Hippocampal formation (tissue), 2 donors: ENCODE measurements around the gene CHD9.
A peak's percentile ranks its signal among the peaks of the same experiment; 100 is the strongest.
"Not testable (repeated sequence)": the region's sequence is repeated elsewhere in the genome, so short reads cannot be mapped to it uniquely, and the experiment has no call there.

Source experiments
- DNase-seq, 2 donors: peaks; one replicate each; lab custom pipeline; 2025; lab: John Stamatoyannopoulos, UW

The CHD9 gene

DNA sequence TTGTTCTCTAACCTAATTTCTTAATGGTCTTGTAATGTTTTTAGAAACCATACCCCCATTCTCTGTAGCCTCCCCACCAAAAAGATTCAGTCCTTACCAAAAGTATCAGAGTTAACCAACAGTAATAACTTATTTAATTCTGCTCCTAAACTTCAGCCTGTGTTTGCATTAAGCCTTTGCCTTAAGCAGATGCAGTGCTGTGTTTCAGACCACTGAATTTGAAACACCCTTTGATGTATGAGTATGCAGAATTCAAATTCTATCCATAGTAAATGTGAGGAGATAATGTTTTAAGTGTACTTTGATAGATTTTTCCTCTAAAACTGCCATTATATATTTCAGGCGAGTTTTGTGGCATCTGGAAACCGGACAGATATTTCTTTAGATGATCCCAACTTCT, 207.9 kb downstream of the CHD9 start:
- DNase-seq: no peak

DNA sequence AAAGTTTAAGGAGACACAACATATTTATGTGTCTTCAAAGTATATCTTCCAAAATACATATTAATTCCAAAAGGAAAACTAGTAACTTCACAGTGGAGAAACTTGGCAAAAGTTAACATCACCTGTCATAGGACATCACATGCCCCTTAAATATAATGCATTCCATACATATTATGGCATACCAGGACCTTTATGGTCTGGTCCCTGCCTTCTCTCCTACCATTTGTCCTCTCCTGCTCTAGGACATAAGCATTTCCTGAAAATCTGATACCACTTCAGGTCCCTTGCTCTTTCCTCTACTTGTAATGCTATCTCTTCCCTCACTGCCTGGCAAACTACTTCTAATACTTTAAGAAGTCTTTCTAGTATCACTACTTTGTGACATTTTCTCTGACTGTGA, 211.4 kb downstream of the CHD9 start:
- no peak for DNase-seq

DNA sequence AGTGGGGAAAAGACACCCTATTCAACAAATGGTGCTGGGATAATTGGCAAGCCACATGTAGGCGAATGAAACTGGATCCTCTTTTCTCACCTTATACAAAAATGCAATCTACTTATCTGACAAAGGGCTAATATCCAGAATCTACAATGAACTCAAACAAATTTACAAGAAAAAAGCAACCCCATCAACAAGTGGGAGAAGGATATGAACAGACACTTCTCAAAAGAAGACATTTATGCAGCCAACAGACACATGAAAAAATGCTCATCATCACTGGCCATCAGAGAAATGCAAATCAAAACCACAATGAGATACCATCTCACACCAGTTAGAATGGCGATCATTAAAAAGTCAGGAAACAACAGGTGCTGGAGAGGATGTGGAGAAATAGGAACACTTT, 223.7 kb downstream of the CHD9 start:
- not testable (repeated sequence) for DNase-seq

DNA sequence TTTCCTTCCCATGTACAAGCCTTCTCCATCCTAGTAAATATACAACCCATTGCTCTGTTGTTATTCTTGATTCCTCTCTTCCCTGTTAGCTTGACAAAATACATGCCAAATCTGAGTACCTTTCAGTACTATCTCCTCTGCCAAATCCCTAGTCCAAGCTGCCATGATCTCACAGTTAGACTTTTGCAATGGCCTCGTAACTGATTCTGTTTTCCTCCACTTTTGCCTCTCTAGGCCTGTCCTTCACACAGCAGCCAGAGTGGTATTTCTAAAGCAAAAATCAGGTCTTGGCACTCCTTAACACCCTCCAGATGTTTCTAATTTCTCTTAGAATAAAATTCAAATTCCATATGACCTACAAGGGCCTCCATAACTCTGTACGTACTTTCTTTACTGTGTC, 226.5 kb downstream of the CHD9 start:
- DNase-seq: no peak

DNA sequence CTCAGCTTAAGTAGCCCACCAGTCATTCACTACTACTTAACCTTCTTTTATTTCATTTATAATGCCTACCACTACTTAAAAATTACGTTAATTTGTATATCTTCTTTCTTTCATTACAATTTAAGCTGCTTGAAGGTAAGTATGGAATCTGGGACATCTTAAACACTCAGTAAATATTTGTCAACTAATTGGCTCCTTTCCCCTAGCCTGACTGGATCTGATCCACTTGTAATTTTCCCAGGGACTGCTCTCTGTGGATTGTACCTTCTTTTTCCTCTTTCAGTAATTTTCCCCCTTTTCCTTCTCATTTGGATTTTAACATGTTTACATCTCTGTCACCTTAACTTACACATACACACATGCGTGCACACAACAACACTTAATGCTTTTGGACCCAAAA, 227.1 kb downstream of the CHD9 start:
- DNase-seq: no peak

DNA sequence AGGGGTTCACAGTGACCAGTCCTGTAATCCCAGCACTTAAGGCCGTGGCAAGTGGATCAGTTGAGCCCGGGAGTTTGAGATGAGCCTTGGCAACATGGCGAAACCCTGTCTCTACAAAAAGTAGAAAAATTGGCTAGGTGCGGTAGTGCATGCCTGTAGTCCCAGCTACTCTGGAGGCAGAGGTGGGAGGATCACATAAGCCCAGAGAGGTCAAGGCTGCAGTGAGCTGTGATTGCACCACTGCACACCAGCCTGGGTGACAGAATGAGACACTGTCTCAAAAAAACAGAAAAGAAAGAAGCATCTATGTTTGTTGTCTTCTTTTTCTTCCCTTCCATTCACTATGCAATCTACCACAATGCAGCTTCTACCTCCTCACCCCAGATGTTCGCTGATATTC, 227.5 kb downstream of the CHD9 start:
- DNase-seq: no peak

DNA sequence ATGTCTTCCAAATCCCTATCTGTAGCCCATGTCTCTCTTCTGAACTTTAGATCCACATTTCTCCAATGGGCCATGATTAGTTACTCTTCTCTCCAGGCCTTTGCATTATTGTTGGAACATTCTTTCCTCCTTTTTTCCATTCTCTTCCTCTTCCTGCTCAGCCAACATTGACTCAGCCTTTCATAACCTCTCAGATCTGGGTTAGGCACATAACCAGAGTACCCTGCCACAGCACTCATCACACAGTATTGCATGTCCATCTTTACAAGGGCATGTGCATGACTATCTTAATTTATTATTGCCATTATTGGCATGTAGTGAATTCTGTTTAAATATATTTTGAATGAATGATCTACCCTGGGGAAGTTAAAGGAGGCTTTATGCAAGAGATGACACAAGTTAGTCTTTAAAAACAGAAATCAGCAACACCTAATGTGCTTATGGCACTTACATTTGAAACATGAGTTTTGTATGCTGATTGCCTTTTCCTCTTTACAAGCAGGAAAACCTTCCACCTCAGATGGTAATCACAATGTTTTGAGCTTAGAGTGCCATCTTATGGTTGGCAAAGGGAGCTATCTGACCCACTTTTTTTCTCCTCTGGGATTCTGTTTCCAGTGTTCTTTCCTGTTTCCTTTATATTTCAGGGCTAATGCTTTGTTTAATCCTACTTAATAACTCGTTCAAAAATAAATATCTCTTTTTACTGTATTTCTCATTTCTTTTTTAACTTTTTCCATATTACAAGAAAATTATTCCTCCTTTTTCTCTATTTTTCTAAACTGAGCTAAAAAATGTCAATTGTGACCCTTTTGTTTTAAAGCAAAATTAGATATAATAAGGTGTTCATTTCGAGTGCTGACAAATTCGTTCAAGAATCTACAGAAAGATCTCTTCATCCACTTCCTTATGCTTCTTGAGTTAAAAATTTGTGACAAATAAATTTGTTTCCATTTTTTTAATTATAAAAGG, 228.5 kb downstream of the CHD9 start:
- DNase-seq: peak in 1 of 2 donors; percentile 46

DNA sequence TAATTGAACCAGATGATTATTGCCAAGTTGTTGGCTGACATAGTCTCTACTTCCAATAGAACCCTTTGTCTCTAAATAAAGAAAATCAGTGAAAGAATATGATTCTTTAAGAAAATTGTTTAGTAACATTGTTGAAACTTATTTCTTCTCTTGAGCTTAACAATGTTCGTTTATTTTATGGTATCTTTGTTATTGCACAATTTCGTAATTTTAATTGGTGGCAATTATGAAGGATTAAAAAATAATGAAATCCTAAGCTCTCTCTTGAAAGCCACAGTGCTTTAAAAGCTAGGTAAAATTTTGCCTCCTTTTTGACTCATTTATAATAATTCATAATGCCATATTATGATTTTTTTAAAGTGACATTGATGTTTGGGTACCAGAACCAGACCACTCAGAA, 230.4 kb downstream of the CHD9 start:
- no peak for DNase-seq

DNA sequence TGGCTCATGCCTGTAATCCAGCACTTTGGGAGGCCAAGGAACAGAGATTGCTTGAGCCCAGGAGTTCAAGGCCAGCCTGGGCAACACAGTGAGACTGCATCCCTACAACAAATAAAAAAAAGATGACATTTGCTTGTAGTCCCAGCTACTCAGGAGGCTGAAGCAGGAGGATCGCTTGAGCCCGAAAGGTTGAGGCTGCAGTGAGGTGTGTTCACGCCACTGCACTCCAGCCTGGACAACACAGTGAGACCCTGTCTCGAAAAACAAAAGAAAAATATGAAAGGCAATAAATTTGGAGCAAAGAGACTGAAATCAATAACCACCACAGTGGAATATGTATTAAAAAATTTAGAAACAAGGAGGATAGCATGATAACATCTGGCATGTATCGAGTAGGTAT, 235.7 kb downstream of the CHD9 start:
- no peak for DNase-seq

DNA sequence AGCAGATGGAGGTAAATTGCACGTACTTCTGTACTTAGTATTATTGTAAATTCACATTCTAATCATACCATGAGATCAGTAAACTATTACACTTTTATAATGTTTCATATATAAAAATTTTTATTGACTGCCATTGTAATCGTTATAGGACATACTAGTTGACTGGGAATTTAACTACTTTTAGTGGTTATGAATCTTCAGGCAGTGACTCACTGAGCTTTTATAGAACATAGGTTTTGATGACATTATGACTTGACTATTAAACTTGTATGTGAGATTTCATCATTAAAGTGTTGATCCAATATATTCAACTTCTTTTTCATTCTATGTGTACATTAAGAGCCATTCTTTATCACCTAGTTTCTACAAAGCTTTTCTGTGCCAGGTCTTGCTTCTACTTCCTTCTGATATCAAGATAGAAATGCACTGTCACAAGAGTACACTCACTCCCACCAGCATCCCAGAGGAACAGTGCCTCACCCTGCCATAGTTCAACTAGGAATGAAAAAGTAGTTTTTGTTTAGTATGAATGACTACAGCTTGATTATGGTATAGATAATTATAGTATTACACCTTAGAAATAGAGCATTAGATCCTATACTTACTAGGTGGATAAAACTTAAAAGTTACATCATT, 237.1 kb downstream of the CHD9 start:
- DNase-seq: no peak

DNA sequence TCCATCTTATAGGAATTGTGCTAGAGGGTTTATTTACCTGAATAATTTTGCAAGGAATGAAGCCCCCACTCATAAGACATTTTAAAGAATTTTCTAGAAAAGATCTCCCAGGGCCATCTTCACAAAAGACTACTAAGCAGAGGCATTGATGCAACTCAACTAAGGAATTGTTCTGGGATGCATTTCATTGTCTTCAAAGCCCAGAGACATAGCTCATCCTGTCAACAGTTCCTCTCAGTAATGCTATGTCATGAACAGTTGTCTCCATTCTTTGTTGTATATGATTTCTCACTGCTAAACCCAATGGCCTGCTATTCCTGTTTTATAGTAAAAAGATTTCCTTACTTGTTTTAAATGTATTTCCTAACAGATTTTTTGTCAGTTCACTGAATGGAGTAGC, 242.7 kb downstream of the CHD9 start:
- no peak for DNase-seq

DNA sequence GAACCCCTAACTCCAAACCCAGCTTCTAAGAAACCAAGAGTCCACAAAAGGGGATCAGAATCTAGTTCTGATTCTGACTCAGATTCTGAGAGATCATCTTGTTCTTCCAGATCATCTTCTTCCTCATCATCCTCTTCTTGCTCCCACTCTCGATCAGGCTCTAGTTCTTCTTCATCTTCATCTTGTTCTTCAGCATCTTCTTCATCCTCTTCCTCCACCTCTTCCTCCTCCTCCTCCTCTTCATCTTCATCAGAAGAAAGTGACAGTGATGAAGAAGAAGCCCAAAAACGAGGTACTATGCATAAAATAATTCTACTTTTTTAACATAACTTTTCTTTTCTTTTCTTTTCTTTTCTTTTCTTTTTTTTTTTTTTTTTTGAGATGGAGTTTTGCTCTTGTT, 249.5 kb downstream of the CHD9 start:
- DNase-seq: no peak

DNA sequence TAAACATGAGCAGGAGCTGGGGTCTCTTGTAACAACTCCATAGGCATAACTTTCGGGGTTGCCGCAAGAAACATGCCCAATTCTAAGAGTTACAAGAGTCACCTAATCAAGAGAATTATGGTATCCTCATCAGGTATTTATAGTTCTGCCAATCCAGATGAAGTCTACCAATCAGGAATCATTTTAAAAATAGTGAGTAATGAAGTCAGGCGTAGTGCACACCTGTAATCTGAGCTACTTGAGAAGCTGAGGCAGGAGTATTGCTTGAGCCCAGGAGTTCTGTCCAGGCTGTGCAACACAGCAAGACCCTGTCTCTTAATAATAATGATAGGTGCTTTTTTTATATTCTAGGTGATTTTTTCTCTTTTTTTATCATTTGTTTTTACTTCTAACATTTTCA, 251.0 kb downstream of the CHD9 start:
- DNase-seq: no peak

DNA sequence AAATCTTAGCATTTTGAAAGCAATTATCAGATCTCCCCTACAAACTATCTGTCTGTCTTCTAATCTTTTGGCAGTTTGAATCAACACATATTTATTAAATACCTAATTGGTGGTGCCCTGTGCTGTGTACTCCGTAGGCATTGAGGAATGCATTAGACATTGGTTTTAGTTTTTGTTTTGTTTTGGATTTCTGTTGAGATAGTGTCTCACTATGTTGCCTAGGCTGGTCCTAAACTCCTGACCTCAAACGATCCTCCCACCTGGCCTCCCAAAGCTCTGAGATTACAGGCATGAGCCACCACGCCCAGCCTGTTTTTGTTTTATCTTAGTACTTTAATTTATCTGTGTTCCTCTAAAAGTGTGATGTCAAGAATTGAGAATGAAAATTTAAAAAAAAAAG, 254.7 kb downstream of the CHD9 start:
- no peak for DNase-seq

DNA sequence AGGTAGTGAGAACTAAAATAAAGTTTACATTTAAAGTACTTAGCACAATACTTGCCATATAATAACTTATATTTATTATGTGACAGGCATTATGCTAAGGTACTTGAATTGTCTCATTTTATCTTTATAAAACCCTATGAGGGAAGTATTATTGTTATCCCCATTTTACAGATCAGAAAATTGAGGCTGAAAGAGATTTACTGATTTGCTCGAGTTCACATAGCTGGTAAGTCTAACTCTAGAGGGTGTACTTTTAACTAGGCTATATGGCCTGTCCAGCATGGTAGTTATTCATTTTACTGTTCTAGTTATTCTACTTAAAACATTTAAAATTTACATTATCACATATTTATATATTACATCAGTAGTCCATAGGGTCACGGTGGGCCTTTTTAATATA, 266.2 kb downstream of the CHD9 start:
- DNase-seq: no peak

DNA sequence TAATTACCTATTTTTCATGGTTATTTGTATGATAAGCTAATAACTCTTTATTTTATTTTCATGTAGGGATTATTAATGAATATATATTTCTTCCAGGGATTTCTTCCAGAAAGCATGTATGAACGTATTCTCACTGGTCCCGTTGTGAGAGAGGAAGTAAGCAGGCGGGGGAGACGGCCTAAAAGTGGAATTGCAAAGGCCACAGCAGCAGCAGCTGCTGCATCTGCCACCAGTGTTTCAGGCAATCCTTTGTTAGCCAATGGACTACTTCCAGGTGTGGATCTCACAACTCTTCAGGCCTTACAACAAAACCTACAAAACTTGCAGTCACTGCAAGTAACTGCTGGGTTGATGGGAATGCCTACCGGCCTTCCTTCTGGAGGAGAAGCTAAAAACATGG, 269.1 kb downstream of the CHD9 start:
- DNase-seq: no peak

DNA sequence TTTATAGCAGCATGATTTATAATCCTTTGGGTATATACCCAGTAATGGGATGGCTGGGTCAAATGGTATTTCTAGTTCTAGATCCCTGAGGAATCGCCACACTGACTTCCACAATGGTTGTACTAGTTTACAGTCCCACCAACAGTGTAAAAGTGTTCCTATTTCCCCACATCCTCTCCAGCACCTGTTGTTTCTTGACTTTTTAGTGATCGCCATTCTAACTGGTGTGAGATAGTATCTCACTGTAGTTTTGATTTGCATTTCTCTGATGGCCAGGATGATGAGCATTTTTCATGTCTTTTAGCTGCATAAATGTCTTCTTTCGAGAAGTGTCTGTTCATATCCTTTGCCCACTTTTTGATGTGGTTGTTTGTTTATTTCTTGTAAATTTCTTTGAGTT, 276.2 kb downstream of the CHD9 start:
- DNase-seq: not testable (repeated sequence)

DNA sequence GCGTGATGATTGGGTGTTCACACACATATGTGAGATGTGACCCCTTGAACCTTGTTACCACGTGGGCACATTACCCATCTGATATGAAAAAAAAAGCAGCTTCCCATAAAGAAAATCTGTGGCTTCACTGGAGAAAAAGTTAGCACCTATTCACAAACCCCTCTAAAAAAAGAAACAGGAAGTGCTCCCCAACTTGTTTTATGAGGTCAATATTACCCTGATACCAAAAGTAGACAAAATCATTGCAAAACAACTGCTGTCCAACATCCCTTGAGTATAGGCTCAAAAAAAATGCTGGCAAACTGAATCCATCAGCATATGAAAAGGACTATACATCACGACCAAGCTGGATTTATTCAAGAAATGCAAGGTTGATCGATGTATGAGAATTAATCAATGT, 279.8 kb downstream of the CHD9 start:
- no peak for DNase-seq

DNA sequence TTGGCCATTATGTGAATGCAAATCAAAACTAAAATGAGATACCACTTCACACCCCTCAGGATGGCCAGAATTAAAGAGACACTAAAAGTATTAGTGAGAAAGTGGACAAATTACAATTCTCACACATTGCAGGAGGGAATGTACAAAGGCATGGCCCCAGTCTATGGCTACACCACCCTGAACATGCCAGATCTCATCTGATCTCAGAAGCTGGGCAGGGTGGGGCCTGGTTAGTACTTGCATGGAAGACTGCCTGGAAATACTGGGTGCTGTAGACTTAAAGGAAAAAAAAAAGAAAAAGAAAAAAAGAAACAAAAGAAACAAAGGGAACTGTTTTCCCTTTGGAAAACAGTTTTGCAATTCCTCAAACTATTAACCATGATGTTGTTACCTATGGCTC, 282.5 kb downstream of the CHD9 start:
- no peak for DNase-seq

DNA sequence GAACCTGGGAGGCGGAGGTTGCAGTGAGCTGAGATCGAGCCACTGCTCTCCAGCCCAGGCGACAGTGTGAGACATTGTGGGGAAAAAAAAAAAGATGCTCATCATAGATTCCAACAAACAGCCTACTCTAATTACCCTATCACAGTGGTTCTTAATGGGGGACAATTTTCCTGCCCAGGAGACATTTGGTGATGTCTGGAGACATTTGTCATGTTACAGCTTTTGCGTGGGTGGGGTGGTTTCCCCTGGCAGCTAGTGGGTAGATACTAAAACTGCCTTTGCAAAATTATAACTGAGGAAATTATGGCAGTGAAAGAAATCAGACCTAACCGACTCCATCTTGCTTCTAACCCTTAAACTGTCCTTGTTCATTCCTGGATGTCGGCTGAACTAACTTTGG, 287.0 kb downstream of the CHD9 start:
- no peak for DNase-seq

DNA sequence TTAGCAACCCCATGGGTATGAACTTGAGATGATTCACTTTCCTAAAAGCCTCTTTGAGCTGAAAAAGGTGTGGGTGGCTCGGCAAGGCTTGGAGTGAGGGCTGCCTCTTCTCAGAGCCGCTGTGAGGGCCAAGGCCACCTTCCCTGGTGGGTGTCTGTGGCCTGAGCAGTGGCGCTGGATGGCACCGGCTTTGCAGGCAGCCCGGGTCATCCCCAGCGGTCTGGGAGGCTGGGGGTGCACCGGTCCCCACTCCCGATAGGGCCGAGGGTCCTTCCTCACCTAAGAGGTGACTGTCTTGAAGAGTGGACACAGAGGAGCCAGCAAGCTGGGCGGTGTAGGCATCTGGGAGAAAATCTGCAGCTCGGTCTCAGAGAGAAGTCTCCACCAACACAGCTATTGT, 300.3 kb downstream of the CHD9 start:
- no peak for DNase-seq

DNA sequence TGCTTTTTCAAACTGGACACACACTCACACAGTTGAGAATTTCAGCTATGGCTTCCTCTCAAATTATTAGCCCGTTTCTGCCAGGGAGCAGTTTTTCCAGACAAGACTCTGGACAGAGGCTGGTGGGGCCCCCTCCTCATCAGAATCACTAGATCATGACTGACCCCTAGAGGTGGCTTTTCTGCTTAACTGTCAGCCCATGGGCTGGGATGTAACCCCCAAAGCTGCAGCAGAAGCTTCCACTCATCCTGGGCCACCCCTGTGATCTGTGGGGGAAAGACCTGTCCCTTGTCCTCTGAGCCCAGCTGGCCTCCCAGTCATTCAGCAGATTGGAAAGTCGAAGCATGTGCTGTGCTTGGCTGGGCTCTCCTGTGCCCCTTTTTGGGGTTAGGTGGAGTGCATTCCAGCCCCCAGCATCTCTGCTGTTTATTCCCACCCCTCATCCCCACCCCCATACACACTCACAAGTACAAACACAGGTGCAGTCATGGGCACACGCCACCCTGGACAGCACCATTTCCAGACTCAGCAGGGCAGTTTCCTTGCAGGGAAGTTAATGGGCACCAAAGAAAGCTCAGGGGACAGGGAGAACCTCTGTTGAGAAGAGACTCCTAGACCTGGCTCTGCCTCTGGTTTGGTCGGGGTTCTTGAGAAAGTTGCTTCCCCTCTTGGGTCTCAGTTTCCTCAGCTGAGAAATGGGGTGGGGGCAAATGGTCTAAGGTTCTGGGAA, 301.9 kb downstream of the CHD9 start:
- DNase-seq: no peak

DNA sequence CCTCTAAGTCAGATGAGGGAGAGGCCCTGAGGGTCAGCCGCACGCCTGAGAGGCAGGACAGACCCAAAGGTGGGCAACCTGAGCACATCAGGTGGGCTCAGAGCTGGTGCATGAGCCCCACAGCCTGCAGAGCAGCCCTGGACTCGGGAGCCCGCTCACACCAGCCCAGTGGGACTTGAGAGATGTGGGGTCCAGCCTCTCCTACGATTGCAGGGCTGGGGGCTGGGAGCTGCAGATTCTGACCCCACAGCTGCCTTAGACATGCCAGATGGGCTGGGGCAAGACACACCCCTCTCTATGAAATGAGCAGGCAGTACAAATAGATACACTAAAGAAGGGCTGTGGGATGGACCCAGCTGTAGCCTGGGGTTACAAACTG, 302.4 kb downstream of the CHD9 start:
- DNase-seq: no peak
